ENCODE results near the gene TIAM2.
"Not testable (repeated sequence)": the region's sequence is repeated elsewhere in the genome, so short reads cannot be mapped to it uniquely, and the experiment has no call there.

TIAM2 gene

DNA sequence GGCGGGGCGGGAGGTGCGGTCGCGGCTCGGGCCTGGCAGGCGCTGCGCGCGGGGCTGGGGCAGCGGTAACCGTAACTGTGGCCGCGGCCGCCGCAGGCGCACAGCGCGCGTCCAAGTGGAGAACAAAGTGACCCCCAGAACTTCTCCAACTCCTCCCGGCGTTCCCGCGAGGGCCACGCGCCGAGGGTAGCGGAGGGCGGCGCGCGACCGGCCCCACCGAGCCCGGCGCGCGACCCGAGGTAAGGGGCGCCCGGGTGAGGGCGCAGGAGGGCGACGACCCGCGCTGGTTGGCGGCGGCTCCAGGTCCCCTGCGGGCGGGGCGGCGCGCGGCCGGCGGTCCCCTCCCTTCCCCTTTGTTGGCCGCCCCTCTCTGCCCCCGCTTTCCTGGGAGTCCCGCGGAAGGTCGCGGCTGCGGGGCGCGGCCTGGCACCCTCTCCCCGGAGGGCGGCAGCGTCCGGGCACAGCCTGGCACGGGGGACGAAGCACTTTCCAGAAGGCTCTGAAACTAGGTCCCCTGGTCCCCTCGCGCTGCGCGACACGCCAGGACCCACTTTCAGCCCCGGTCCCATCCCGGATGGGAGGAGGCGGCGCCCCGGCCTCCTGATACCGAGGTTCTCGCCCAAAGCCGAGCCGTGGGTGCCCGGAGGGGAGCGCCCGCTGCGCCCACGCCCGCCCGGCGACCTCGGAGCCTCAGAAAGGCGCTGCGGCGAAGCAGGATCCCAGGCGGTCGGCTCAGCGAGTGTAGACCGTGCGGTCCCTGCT is at the start of gene TIAM2:
TSS of gene TIAM2 (plus strand) at position 62 of the 762 bp plus-strand sequence. CDS start 133,909 bp downstream, outside the sequence.
- peak; percentile 45 for DNase-seq

DNA sequence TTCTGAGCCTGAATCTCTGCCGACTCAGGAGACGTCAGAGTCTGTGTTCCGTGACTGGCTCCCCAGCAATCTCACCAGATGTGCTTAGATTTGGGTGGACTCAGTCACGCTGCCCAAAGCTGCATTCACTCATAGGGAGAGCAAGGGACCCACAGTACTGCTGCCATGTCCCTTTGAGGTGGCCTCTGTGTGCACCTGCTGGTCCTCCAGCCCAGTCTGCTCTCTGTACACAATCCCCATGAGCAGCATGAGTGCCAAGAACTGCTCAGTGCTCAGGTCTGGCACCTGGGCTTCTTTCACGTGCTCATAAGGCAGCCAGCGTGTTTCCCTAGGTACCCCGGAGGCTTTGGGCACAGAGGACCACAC is 44.2 kb upstream of the TIAM2 start:
- DNase-seq, result no peak

DNA sequence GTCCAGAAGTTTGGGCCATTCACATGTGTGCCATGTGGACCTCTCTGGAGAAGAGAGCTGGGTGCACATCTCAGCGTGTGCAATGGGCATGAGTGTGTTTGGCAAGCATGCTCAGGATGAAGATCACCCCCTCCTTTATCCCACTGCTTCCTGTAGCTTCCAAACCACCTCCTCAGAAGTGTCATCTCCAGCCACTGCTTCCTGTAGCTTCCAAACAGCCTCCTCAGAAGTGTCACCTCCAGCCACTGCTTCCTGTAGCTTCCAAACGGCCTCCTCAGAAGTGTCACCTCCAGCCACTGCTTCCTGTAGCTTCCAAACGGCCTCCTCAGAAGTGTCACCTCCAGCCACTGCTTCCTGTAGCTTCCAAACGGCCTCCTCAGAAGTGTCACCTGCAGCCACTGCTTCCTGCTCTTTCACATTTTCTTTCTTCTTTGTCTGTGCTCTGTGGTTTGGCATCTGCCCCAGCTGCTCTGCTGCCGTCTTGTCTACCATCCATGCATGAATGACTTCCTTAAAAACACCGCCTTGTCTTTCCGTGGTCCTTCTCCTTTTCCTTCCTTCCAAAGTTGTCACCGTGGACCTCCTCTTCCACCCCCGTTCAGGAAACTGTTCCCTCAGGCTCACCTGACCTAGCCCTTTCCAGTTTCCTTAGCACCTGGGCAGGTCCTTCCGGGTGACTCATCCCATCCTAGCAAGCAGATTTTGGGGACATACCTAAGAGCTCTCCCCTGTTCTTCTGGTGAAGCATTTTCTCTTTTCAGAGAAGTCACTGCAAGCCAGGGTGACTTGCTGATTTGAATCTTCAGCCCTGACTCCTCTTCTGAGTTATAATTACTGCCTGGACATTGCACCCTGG is 43.5 kb upstream of the TIAM2 start:
- DNase-seq, result no peak

DNA sequence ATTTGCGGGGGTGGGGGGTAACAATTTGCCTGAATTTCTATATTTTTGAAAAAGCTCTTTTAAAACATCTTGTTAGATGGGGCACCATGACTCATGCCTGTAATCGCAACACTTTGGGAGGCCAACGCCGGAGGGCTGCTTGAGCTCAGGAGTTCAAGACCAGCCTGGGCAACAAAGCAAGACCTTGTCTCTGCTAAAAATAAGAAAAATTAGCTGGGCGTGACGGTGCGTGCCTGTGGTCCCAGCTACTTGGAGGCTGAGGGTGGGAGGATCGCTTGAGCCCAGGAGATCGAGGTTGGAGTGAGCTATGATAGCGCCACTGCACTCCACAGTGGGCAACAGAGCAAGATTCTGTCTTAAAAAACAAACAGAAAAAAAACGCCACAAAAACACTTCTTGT is 41.5 kb upstream of the TIAM2 start:
- no peak for DNase-seq

DNA sequence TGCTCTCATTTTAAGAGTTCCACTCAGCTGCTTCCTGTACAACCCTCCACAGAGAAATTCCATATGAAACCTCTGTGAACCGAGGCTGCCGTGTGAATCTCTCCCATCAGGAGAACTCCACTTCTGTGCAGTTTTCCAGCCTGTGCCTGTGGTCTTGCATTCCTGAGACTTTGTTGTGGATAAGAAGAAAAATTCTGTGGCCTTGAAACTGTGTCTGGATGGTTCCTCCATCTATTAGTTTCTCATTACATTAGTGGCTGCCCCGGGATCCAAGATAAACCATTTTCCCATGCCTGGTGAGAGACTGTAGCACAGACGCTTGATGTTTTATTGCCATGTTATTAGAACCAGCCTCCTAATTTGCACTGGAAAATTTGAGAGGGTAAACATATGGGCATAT is 40.8 kb upstream of the TIAM2 start:
- peak; percentile 67 for DNase-seq

DNA sequence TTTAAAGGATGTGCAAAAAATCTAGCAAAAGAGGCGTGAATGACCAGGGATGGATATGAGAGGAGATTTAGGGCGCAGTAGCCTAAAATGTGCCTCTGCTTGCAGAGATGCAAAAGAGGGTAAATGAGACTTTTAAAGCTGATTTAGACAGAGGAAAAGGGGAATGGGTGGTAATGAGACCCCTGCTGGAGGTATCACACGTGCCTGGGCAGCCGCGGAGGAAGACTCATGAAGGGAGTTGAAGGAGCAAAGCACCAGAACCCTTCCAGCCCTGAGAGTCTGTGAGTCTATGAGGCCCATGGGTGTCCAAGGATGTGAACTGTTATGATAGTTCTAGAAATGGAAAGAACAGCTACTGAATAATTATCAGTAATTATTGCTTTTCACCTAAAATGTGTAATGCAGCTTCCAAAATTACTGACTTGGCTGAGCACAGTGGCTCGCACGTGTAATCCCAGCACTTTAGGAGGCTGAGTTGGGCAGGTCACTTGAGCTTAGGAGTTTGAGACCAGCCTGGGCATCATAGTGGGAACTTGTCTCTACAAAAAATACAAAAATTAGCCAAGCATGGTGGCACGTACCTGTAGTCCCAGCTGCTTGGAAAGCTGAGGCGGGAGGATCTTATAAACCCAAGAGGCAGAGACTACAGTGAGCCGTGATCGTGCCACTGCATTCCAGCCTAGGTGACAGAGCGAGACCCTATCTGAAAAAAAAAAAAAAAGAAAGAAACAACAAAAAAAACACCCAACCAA is 38.2 kb upstream of the TIAM2 start:
- DNase-seq, result no peak

DNA sequence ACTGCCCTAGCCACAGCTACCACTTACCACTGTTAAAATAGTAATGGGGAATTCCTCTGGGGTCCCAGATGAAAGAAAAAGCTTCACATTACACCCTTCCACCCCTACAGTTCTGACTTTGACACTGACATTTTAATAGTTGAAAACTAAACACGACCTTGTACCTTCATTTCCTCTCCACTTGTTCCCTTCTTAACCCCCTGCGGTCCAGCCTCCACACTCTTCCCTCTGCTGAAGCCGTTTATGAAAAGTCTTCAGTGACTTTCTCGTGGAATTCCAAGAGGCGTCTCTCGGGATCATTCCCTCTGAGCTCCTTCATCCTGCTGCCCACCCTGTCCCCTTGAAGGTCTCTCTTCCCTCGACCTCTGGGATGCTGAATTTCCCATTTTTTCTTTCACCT is 36.6 kb upstream of the TIAM2 start:
- no peak for DNase-seq

DNA sequence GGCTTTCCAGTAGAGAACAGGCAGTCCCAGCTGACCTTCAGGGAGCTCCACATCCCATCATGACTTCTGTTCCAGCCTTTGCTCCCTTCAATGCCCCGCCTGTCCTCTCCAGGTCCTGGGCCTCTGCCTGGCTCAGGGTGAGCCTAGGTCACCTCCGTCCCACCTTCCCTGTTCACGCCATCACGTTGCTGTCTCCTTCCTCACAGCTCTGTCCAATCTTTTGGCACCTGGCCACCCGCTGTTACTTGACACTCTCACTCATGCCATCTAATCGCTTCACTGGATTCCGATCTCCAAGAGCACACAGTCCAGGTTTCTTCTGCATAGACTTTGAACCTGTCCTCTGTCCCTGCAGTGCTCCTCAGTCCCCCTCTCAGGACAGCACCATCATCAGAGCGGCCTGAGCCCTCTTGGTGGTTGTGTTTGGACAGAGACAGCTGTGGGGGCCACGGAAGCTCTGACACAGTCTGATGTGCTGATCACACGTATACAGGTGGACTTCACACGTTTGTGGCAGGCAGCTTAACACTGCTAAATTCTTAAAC is 34.7 kb upstream of the TIAM2 start:
- DNase-seq, result no peak

DNA sequence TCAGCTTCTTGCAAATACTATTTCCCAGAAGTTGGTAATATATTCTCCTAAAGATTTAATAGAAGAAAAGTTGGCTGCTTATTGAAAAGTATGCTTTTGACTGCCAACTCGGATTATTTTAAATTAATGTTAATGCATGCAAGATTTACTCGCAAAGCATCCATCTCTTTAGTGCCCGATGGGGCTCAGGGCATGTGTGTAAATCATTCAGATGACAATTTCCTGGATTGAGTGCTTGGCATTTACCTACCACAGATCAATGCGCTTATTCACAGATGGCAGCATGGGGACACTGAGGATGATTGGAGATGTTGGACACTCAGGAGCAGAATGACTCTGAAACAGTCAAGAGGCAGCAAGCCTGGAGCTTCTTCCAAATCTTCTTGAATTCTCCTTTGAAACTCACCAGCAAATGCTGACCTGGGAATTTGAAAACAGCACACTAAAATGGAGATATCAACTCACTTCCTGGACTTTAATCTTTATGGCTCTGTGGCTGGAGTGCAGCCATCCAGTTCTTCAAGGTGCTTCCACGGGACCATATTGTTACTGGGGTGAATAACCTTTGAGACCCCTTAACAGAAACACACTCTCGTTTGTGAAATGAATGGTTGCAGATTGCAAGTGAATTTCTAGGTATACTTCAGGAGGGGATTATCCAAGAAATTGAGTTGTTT is 34.1 kb upstream of the TIAM2 start:
- no peak for DNase-seq

DNA sequence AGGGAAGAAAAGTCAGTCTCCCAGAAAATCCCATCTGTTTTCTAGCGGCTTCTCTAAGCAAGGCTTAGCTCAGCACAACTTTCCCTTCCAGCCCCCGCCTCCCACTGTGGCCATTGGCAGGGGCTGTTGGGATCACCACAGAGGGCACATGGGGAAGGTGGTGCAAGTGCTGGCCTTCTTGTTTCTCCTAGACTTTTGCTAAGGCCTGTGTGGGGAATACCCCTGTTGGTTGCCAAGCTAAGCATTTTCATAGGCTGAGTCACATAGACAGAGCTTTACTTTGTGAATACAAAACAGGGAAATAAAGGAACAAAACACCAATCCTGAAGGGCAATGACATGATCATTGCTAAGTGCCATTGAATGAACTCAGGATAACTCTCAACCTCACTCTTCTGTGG is 32.4 kb upstream of the TIAM2 start:
- DNase-seq, result peak; percentile 76

DNA sequence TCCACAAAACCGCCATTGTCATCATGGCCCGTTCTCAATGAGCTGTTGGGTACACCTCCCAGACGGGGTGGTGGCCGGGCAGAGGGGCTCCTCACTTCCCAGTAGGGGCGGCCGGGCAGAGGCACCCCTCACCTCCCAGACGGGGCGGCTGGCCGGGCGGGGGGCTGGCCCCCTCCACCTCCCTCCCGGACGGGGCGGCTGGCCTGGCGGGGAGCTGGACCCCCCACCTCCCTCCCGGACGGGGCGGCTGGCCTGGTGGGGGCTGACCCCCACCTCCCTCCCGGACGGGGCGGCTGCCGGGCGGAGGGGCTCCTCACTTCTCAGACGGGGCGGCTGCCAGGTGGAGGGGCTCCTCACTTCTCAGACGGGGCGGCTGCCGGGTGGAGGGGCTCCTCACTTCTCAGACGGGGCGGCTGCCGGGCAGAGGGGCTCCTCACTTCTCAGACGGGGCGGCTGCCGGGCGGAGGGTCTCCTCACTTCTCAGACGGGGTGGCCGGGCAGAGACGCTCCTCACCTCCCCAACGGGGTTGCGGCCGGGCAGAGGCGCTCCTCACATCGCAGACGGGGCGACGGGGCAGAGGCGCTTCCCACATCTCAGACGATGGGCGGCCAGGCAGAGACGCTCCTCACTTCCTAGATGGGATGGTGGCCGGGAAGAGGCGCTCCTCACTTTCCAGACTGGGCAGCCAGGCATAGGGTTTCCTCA is 28.9 kb upstream of the TIAM2 start:
- DNase-seq, result not testable (repeated sequence)

DNA sequence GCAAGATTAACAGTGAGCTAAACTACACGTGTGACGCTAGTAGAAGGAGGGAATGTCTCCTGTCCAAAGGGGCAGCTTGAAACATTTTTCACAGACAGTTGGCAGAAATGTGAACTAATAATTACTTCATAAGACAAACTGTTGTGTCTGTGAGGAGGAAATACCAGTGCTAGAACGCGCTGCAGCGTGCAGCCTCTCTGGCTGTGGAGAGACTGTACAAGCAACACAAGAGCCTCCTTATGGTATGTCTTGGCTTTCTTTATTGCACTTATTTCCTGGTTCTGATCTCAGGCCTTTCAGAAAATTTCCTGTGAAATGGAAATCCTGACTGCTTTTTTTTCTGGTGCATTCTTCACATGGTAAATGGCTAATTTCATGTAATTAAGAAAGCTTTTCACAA is 25.3 kb upstream of the TIAM2 start:
- peak; percentile 55 for DNase-seq

DNA sequence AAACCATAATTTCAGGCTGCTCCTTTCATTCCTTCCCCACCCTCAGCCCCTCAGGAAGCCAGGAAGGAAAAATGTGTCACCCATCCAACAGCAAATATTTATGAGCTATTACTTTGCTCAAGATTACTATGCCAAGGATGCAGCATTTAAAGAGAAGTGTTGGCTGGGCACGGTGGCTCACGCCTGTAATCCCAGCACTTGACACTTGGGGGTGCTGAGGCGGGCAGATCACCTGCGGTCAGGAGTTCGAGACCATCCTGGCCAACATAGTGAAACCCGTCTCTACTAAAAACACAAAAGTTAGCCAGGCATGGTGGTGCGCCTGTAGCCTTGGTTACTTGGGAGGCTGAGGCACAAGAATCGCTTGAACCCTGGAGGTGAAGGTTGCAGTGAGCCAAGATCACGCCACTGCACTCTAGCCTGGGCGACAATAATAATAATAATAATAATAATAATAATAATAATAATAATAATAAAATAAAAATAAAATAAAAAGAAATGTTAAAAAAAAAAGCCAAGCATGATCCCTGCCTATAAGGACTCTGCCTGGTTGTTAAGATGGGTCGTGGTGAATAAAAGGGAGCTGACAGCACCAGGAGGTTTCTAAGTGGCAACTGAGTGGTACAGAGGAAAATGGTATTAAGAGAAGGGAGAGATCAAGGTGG is 20.5 kb upstream of the TIAM2 start:
- DNase-seq, result peak; percentile 22

DNA sequence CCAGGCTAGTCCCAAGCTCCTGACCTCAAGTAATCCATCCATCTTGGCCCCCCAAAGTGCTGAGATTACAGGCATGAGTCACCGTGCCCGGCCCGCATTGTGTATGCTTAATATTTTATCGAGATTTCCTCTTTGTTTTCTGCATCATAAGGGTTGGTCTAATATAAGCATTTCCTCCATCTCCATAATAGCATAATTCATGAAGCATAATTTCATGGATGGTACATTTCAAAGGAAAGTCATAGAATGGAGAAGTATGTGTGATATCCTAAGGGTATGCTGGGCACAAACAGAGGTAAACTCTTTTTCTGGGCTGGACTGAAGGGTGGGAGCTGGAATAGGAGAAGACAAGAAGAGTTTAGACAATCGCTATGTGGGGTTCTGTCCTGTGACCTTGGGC is 17.5 kb upstream of the TIAM2 start:
- DNase-seq, result no peak

DNA sequence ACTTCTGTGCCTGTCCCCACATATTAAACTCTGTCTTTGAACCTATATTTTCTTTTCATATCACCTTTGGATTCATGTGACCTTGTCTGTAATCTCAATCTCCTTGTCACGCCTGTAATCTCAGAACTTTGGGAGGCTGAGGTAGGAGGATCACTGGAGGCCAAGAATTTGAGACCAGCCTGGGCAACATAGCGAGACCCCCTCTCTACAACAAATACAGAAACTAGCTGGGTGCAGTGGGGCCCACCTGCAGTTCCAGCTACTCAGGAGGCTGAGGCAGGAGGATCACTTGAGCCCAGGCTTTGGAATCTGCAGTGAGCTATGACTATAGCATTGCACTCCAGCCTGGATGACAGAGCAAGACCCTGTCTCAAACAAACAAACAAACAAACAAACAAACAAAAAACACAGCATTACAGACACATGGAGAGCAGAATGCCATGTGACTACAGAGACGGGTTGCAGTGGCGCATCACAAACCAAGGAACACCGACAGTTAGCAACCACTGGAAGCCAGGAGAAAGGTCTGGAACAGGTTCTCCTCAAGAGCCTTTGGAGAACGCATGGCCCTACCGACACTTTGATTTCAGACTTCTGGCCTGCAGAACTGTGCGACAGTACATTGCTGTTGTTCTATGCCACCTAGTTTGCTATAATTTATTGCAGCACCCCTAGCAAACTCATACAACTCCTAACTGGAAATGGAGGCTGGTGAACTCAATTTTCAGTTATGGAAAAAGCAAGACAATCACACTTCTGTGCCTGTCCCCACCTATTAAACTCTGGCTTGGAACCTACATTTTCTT is 14.6 kb upstream of the TIAM2 start:
- no peak for DNase-seq

DNA sequence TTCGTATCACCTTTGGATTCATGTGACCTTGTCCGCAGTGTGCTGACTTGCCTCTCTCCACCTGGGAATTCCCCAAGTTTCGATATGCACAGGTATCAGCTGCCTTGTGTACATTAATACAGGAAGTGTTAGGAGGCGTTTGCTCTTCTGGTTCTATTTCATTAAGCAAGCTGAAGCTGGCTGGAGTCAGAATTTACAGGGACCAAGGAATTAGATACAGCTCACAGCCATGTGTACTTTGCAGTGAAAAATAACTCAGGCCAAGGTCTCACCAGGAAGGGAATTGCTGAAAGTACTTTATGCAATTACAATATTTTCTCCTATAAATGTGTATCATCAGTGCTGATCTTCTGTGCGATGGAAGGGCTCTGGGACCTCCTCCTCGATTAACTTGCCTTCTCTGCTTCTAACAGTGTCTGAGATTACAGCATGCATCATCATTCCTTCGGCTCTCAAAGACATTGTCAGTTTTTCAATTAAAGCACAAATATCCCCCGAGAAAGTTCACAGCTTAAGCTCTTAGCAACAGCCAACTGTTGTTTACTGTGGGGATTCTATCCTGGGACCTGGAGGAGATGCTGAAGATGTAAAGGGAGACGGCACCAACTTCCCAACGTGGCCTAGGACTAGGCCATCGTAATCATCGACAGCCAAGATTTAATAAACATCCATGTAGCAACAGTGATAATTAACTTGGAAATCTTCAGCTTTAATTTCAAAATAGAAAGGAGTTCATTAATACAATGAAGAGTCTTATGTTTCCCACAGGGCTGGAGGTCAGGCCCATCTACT is 13.8 kb upstream of the TIAM2 start:
- no peak for DNase-seq

DNA sequence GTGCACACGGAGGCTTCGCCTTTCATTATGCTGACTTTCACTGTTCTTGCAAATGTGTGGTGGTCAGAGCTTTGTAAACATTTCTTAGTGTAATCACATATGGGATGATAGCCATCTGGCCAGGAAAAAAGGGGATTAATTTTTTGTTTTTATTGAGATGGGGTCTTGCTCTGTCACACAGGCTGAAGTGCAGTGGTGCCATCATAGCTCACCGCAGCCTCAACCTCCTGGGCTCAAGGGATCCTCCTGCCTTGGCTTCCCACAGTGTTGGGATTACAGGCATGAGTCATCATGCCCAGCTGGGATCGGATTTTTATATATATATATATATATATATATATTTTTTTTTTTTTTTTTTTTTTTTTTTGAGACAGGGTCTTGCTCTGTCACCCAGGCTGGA is 11.0 kb upstream of the TIAM2 start:
- peak; percentile 33 for DNase-seq

DNA sequence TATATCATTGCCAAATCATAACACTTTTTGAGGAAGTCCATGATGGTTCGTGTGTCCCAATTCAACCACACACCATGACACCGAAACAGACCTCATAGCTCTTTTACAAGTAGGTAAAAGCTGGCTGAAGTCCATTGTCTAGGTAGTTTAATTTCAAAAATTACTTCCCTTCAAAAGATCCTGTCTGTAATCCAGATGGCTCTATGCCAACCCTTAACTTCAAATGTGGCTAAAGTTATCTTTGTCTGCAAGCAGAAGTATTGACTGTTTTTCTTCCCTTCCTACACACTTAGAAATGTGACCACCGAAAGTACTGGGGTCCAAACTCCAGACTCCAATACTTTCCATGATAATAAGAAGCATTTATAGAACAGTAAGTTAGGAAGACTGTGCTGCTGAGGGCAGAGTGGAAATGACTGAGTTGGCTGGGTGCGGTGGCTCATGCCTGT is 8.3 kb upstream of the TIAM2 start:
- no peak for DNase-seq

DNA sequence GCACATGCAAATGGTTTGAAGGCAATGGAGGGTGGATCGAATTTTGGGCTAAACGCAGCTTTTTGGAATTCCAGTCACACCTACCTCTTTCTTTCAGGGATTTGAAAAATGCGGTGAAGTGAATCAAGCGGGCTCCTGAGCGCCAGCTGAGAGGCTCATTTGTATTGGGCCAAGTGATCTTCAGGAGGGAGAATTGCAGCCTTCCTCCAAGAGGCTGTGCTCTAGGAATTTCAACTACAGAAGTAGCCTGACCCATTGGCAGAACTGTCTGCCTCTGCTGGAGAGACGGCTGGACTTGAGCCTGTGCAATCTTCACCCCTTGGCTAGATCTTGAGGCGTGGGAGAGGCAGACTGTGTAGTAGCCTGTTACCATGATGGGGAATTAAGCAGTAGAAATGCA is 5.7 kb upstream of the TIAM2 start:
- no peak for DNase-seq

DNA sequence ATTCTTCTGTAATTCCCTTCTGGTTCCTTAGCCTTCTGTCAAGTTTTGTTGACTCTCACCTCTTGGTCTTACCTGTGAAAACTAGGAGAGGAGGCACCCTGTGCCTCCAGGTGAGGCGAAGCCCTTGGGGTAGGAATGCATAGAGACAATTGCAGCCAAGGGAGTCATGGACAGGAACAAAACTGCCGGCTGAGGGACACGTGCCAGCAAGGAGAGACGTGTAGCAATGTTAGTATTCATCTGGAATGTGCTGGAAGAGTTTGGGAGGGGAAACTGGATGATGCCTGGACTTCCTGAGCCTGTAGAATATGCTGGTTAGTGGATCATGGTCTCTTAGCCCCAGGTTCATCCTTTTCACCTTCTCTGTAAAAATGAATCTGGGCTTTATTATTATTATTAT is 3.9 kb upstream of the TIAM2 start:
- peak; percentile 45 for DNase-seq
